Measurements from ENCODE around the gene RNF17.

The RNF17 gene, protein sequence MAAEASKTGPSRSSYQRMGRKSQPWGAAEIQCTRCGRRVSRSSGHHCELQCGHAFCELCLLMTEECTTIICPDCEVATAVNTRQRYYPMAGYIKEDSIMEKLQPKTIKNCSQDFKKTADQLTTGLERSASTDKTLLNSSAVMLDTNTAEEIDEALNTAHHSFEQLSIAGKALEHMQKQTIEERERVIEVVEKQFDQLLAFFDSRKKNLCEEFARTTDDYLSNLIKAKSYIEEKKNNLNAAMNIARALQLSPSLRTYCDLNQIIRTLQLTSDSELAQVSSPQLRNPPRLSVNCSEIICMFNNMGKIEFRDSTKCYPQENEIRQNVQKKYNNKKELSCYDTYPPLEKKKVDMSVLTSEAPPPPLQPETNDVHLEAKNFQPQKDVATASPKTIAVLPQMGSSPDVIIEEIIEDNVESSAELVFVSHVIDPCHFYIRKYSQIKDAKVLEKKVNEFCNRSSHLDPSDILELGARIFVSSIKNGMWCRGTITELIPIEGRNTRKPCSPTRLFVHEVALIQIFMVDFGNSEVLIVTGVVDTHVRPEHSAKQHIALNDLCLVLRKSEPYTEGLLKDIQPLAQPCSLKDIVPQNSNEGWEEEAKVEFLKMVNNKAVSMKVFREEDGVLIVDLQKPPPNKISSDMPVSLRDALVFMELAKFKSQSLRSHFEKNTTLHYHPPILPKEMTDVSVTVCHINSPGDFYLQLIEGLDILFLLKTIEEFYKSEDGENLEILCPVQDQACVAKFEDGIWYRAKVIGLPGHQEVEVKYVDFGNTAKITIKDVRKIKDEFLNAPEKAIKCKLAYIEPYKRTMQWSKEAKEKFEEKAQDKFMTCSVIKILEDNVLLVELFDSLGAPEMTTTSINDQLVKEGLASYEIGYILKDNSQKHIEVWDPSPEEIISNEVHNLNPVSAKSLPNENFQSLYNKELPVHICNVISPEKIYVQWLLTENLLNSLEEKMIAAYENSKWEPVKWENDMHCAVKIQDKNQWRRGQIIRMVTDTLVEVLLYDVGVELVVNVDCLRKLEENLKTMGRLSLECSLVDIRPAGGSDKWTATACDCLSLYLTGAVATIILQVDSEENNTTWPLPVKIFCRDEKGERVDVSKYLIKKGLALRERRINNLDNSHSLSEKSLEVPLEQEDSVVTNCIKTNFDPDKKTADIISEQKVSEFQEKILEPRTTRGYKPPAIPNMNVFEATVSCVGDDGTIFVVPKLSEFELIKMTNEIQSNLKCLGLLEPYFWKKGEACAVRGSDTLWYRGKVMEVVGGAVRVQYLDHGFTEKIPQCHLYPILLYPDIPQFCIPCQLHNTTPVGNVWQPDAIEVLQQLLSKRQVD (N-terminal part only)

DNA sequence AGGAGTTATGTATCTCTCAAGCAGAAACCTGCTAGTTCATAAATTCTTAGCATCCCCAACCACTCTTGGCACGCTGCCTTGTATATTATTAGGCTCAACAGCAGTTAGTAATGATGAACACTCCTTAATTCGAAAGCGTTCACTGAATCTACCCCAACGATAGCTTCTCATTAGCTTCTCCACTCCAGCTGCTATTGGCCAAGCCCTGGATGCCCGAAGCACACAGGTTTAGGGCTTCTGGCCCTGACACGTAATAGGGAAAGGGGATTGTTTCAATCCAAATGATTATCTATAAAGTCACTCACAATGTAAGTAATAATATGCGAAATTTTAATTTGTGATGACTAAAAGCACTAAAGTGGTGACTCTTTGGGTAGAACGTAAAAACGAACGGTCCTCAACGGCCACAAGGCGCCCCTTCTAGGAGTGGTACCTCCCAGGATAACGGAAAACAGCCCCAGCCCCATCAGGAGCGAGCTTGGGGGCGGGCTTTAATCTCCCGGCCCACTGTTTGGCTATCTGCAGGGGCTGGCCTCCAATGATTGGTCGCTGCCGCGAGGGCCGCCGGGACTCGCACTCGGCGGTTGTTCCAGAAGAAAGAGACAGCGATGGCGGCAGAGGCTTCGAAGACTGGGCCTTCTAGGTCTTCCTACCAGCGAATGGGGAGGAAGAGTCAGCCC lies at the start of gene RNF17:
RNF17 (plus strand) TSS at position 574 of the 680 bp plus-strand sequence; CDS start at position 609, 35 bp downstream.
- ChIA-PET CTCF (no interaction called here), POLR2A (no interaction called here)
- DNase-seq (ENCODE audit: extremely low spot score): no peak
- TF ChIP-seq ELF4 (IDR thresholded peaks at IDR 0.05) (no peak), FOXK2 (IDR thresholded peaks at IDR 0.05) (no peak), TARDBP (IDR thresholded peaks at IDR 0.05) (no peak), CTBP1 (IDR thresholded peaks at IDR 0.05; ENCODE audit: borderline replicate concordance) (no peak), PKNOX1 (IDR thresholded peaks at IDR 0.05) (no peak), LEF1 (IDR thresholded peaks at IDR 0.05; ENCODE audit: borderline replicate concordance) (no peak), HDGF (IDR thresholded peaks at IDR 0.05; ENCODE audit: borderline replicate concordance) (no peak), NFRKB (IDR thresholded peaks at IDR 0.05) (no peak), SUZ12 (IDR thresholded peaks at IDR 0.05) (no peak), ZNF384 (IDR thresholded peaks at IDR 0.05) (no peak), FOXM1 (IDR thresholded peaks at IDR 0.05; ENCODE audit: borderline replicate concordance) (no peak), ARNT (IDR thresholded peaks at IDR 0.05) (no peak), BHLHE40 (IDR thresholded peaks at IDR 0.05; ENCODE audit: borderline replicate concordance) (no peak), L3MBTL2 (conservative IDR thresholded peaks at IDR 0.05) (no peak), FOXA1 (IDR thresholded peaks at IDR 0.05) (no peak), SP1 (IDR thresholded peaks at IDR 0.05) (no peak)

GRCh38 chr13:24716011-24716410 lies 48.0 kb upstream of the RNF17 start:
- DNase-seq (ENCODE audit: extremely low spot score): no peak
- POLR2A ChIA-PET: no interaction called here
- TF ChIP-seq NFRKB (IDR thresholded peaks at IDR 0.05) (no peak), HDGF (IDR thresholded peaks at IDR 0.05; ENCODE audit: borderline replicate concordance) (no peak), FOXM1 (IDR thresholded peaks at IDR 0.05; ENCODE audit: borderline replicate concordance) (no peak), BHLHE40 (IDR thresholded peaks at IDR 0.05; ENCODE audit: borderline replicate concordance) (no peak), SUZ12 (IDR thresholded peaks at IDR 0.05) (no peak), SP1 (IDR thresholded peaks at IDR 0.05) (no peak), TARDBP (IDR thresholded peaks at IDR 0.05) (no peak), FOXK2 (IDR thresholded peaks at IDR 0.05) (no peak), PKNOX1 (IDR thresholded peaks at IDR 0.05) (no peak), ARNT (IDR thresholded peaks at IDR 0.05) (no peak), ELF4 (IDR thresholded peaks at IDR 0.05) (no peak), LEF1 (IDR thresholded peaks at IDR 0.05; ENCODE audit: borderline replicate concordance) (no peak), FOXA1 (IDR thresholded peaks at IDR 0.05) (no peak), CTBP1 (IDR thresholded peaks at IDR 0.05; ENCODE audit: borderline replicate concordance) (no peak)
- CTCF ChIA-PET: no interaction called here

GRCh38 chr13:24716446-24716845 lies 47.5 kb upstream of the RNF17 start:
- ChIA-PET CTCF (no interaction called here), POLR2A (no interaction called here)
- TF ChIP-seq TARDBP (IDR thresholded peaks at IDR 0.05) (no peak), PKNOX1 (IDR thresholded peaks at IDR 0.05) (no peak), FOXM1 (IDR thresholded peaks at IDR 0.05; ENCODE audit: borderline replicate concordance) (no peak), SP1 (IDR thresholded peaks at IDR 0.05) (no peak), ARNT (IDR thresholded peaks at IDR 0.05) (no peak), CTBP1 (IDR thresholded peaks at IDR 0.05; ENCODE audit: borderline replicate concordance) (no peak), L3MBTL2 (conservative IDR thresholded peaks at IDR 0.05) (no peak)
- no peak for DNase-seq (ENCODE audit: extremely low spot score)

GRCh38 chr13:24717217-24717616 lies 46.8 kb upstream of the RNF17 start:
- ChIA-PET POLR2A (no interaction called here), CTCF (no interaction called here)
- TF ChIP-seq LEF1 (IDR thresholded peaks at IDR 0.05; ENCODE audit: borderline replicate concordance): no peak
- TF ChIP-seq ARNT (IDR thresholded peaks at IDR 0.05): no peak
- no peak for TF ChIP-seq ZNF384 (IDR thresholded peaks at IDR 0.05)
- no peak for TF ChIP-seq NFRKB (IDR thresholded peaks at IDR 0.05)
- TF ChIP-seq TARDBP (IDR thresholded peaks at IDR 0.05): no peak
- no peak for TF ChIP-seq BHLHE40 (IDR thresholded peaks at IDR 0.05; ENCODE audit: borderline replicate concordance)
- TF ChIP-seq CTBP1 (IDR thresholded peaks at IDR 0.05; ENCODE audit: borderline replicate concordance): no peak
- TF ChIP-seq ELF4 (IDR thresholded peaks at IDR 0.05): no peak
- TF ChIP-seq FOXM1 (IDR thresholded peaks at IDR 0.05; ENCODE audit: borderline replicate concordance): no peak
- TF ChIP-seq L3MBTL2 (conservative IDR thresholded peaks at IDR 0.05): no peak
- TF ChIP-seq SUZ12 (IDR thresholded peaks at IDR 0.05): no peak

More at GRCh38 chr13:24717217-24717616, 46.8 kb upstream of the RNF17 start:
- no peak for DNase-seq (ENCODE audit: extremely low spot score)

Measured in HEK293T (cell line).